NCI-H526 treated with DMSO at 0.1 percent for 48 hours (cell line): ENCODE measurements around the gene VCAN.

Source experiments
- DNase-seq: peaks from one replicate; lab custom pipeline; 2025; lab: John Stamatoyannopoulos, UW

VCAN gene

GRCh38 chr5:83564069-83564749 lies 92.7 kb downstream of the VCAN start:
- peak; percentile 6 for DNase-seq

- no peak for DNase-seq
Observed at GRCh38 chr5:83567741-83568140, 96.2 kb downstream of the VCAN start.

GRCh38 chr5:83568186-83568585 lies 96.6 kb downstream of the VCAN start:
- DNase-seq: no peak

- no peak for DNase-seq
Observed at GRCh38 chr5:83570916-83571315, 99.4 kb downstream of the VCAN start.

- DNase-seq: no peak
Observed at GRCh38 chr5:83572271-83572670, 100.7 kb downstream of the VCAN start.

GRCh38 chr5:83576341-83576740 lies 104.8 kb downstream of the VCAN start:
- DNase-seq: no peak

- no peak for DNase-seq
Observed at GRCh38 chr5:83577036-83577636, 105.6 kb downstream of the VCAN start.

GRCh38 chr5:83583859-83584258 lies 112.3 kb downstream of the VCAN start:
- no peak for DNase-seq

GRCh38 chr5:83586874-83587776 lies 115.6 kb downstream of the VCAN start:
- DNase-seq: no peak

- no peak for DNase-seq
Observed at GRCh38 chr5:83589786-83590185, 118.2 kb downstream of the VCAN start.

- DNase-seq: no peak
Observed at GRCh38 chr5:83590966-83591365, 119.4 kb downstream of the VCAN start.

GRCh38 chr5:83595217-83595616 lies 123.7 kb downstream of the VCAN start:
- no peak for DNase-seq

- no peak for DNase-seq
Observed at GRCh38 chr5:83608122-83608521, 136.6 kb downstream of the VCAN start.

GRCh38 chr5:83614841-83615240 lies 143.3 kb downstream of the VCAN start:
- DNase-seq: no peak

GRCh38 chr5:83628360-83628759 lies 156.8 kb downstream of the VCAN start:
- DNase-seq: no peak
